Stimulated activated naive B cell treated with anti-CD40 and anti-IgM and Interleukin-4, amounts not matched to agents 10 μg/mL and 1 μg/mL and 100 μg/mL, for 72 hours (primary cell): ENCODE results near the gene VPS51.
"Not testable (repeated sequence)": the region's sequence is repeated elsewhere in the genome, so short reads cannot be mapped to it uniquely, and the experiment has no call there.

Experiments
- ATAC-seq, 2 donors: fragments of 150-1000 bp; cut with Tn5 transposase; replicated peaks; 2 replicates each; pipeline ENCODE4 v1.10.0; 2021; ENCODE audit warnings: moderate library complexity in 1 of 2
- DNase-seq: peaks from one replicate; pipeline ENCODE4 v3.0.0; 2021
- H3K27ac Mint-ChIP-seq: one replicate; pipeline ENCODE4 v1.8.0; 2022; ENCODE audit warnings: mild to moderate bottlenecking, mixed read lengths
- H3K27me3 Mint-ChIP-seq, 2 donors: one replicate each; pipeline ENCODE4 v1.8.0; 2022; ENCODE audit warnings: mixed read lengths in 2 of 2
- H3K36me3 Mint-ChIP-seq, 2 donors: one replicate each; pipeline ENCODE4 v1.8.0; 2022; ENCODE audit warnings: mixed read lengths in 2 of 2, mild to moderate bottlenecking in 1 of 2
- H3K4me1 Mint-ChIP-seq, 2 donors: one replicate each; pipeline ENCODE4 v1.8.0; 2022; ENCODE audit warnings: mixed read lengths in 2 of 2, mild to moderate bottlenecking in 1 of 2
- H3K4me3 Mint-ChIP-seq, 2 donors: one replicate each; pipeline ENCODE4 v1.8.0; 2022; ENCODE audit warnings: mild to moderate bottlenecking in 2 of 2, mixed read lengths in 2 of 2, moderate library complexity in 1 of 2
- H3K9me3 Mint-ChIP-seq, 2 donors: one replicate each; pipeline ENCODE4 v1.8.0; 2022; ENCODE audit warnings: mixed read lengths in 2 of 2, mild to moderate bottlenecking in 1 of 2

The VPS51 gene

DNA sequence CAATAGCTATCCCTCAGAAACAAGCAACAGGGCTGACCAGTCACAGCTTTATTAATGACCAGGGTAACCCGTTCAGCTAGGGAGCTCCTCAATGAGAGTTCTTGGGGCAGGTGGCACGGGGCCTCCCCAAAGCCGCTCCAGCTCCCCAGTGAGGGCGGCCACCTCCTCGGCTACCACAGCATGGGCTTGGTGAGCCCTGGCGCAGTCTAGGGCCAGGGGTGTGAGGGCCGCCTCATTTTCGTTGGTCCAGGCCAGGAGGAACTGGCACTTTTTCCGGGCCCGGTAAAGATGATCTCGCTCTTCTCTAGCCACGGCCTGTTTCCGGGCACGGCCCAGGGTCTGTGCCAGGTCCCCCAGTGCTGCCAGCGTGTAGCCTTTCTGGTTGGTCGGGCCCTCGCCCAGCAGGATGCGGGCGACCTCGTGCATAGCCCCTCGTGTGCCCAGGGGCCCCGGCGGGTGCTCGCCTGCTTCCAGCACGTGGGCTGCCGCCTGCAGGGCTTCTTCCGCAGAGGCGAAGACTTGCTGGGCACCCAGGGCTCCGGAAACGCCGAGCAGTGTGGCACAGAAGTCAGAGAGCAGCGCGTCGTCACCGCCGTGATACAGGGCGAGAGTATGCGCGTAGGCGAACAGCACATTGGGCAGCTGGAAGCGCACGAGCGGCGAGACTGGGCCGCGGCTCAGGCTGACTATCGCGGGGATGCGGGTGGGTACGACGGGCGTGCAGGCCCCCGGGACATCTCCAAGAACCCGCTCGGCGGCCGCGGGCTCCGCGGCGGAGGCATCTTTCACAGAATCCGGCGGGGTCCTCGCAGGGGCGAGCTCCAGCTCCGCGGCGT lies 20.6 kb downstream of the VPS51 start:
- peaks cover 39 to 60% of the 10 kb centered on the region in 2 donors for H3K36me3 Mint-ChIP-seq
- H3K4me1 Mint-ChIP-seq = peaks cover 41 to 88% of the 10 kb centered on the region in 2 donors
- ATAC-seq = peak; percentile 14 to 22

DNA sequence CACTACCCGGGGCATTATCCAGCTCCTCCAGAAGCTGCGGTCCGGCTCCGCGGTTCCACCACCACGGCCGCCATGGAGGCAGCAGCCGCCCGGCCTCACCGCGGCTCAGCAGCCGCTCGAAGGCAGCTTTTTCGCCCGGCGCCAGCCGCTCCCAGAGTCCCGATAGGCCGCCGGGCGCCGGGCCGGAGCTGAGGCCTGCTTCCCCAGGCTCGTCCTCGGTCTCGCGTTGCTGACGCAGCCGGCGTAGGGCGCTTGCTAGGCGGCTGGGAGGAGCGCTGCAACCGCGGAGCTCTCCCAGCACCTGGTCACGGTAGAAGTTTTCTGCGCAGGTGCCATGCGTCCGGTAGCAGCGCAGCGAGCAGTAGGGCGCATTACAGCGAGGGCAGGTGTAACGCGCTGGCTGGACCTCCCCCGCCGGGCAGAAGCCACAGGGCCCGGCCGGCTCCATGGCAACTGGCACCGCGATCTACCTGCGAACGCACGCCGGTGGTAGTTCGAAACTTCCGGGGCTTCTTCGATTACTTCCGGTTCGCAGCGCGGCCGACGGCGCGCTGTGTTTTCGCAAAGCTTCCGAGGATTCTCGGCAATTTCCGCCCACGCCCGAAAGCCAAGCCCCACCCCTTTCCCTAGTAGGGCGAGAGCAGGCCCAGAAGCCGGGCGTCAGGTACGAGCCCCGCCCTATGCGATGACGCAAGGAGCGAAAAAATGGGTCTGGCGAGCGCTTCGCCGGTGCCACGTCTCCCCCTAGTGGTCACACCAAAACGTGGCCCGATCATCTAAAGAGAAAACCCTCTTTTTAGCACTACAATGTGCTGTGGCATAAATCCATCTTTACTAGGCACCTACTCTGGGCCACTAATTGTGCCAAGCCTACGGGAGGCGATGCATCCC lies 21.4 kb downstream of the VPS51 start, which contains the start of gene ZNHIT2:
Gene ZNHIT2, minus strand, starts transcription at position 496 of the 891 bp plus-strand sequence. Its CDS starts 48 bp downstream, at position 448.
- no peaks in the 10 kb centered on the region for H3K9me3 Mint-ChIP-seq
- peak within 1 kb of the TSS; percentile 89 to 91 for H3K4me3 Mint-ChIP-seq
- peaks cover 46 to 64% of the 10 kb centered on the region in 2 donors for H3K36me3 Mint-ChIP-seq
- peaks cover 35 to 81% of the 10 kb centered on the region in 2 donors for H3K4me1 Mint-ChIP-seq
- no peaks in the 10 kb centered on the region for H3K27me3 Mint-ChIP-seq
- DNase-seq (peak; percentile 100), ATAC-seq (peak; percentile 62 to 74)
- H3K27ac Mint-ChIP-seq = peak within 1 kb of the TSS; percentile 98

More for the DNA sequence above, 20.6 kb downstream of the VPS51 start:
- H3K4me3 Mint-ChIP-seq = peak overlapping the region; percentile 89 to 91
- peak; percentile 56 for DNase-seq
- no peaks in the 10 kb centered on the region for H3K9me3 Mint-ChIP-seq
- no peaks in the 10 kb centered on the region for H3K27me3 Mint-ChIP-seq
- H3K27ac Mint-ChIP-seq = peak overlapping the region; percentile 98

DNA sequence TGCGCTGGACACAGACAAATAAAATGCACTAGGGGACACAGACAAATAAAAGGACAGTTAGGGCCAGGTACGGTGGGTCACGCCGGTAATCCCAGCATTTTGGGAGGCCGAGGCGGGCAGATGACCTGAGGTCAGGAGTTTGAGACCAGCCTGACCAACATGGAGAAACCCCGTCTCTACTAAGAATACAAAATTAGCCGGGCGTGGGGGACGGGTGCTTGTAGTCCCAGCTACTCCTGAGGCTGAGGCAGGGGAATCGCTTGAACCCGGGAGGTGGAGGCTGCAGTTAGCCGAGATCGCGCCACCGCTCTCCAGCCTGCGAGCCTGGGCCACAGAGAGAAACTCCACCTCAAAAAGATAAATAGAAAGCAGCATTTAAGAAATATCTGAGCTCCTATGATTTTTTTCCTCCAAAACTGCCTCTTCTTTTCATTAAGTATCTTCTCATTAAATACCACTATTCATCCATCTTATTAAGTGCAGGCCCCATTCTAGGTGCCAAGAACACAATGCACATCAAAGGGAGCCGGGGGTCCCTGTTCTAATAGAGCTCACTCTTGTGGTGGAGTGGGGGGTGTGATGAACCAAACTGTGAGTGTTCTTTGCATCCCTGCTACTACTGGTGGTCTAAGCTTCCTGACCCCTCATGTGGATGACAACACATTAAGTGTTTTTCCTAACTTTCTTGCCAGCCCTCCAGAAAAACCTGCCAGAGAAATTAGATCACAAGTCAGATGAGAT lies 22.3 kb downstream of the VPS51 start:
- H3K36me3 Mint-ChIP-seq = peaks cover 47 to 64% of the 10 kb centered on the region in 2 donors
- H3K4me1 Mint-ChIP-seq = peaks cover 30 to 75% of the 10 kb centered on the region in 2 donors
- no peak for ATAC-seq
- H3K9me3 Mint-ChIP-seq = no peaks in the 10 kb centered on the region
- no peak for DNase-seq
- H3K4me3 Mint-ChIP-seq = peak overlapping the region; percentile 89 to 91
- H3K27me3 Mint-ChIP-seq = no peaks in the 10 kb centered on the region
- peak overlapping the region; percentile 98 for H3K27ac Mint-ChIP-seq

DNA sequence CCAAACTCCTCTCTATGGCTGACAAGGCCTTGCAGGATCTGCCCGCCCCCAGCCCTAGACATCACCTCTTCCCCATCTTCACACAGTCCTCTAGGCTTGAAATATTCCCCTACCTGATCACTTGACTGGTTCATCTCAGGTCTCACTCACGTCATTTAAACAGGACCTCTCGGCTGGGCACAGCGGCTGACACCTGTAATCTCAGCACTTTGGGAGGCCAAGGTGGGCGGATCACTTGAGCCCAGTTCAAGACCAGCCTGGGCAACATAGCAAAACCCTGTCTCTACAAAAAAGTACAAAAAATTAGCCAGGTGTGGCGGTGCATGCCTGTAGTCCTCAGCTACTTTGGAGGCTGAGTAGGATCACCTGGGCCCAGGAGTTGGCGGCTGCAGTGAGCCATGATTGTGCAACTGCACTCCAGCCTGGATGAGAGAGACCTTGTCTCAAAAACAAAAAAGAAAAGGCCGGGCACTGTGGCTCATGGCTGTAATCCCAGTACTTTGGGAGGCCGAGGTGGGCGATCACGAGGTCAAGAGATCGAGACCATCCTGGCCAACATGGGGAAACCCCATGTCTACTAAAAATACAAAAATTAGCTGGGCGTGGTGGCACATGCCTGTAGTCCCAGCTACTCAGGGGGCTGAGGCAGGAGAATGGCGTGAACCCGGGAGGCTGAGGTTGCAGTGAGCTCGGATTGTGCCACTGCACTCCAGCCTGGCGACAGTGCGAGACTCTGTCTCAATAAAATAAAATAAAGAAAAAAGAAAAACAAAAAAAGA lies 23.1 kb downstream of the VPS51 start:
- not testable (repeated sequence) for H3K9me3 Mint-ChIP-seq, H3K27me3 Mint-ChIP-seq, ATAC-seq, DNase-seq
- Mint-ChIP-seq H3K27ac (peak overlapping the region; percentile 98), H3K4me3 (peak overlapping the region in 1 of 2 donors; percentile 33), H3K4me1 (peaks cover 28 to 74% of the 10 kb centered on the region in 2 donors), H3K36me3 (peaks cover 45 to 65% of the 10 kb centered on the region in 2 donors)

DNA sequence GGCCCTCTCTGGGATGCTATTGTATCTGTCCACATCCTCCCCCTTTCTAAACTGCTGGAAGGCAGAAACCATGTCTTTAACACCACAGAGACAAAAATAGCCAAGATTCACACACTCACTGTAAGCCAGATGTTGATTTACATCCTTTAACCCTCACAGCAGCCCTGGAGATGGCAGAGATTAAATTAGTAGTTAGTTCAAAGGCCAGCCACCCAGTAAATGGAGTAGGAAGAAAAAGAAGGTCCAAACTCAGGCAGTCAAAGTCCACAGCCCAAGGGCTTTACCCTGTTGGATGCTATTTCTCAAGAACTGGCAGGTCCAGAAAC lies 23.6 kb downstream of the VPS51 start:
- H3K4me1 Mint-ChIP-seq = peaks cover 31 to 78% of the 10 kb centered on the region in 2 donors
- peak overlapping the region; percentile 100 for H3K27ac Mint-ChIP-seq
- peaks cover 46 to 69% of the 10 kb centered on the region in 2 donors for H3K36me3 Mint-ChIP-seq
- no peak for ATAC-seq
- H3K9me3 Mint-ChIP-seq = no peaks in the 10 kb centered on the region
- H3K4me3 Mint-ChIP-seq = peak overlapping the region in 1 of 2 donors; percentile 29
- H3K27me3 Mint-ChIP-seq = no peaks in the 10 kb centered on the region
- no peak for DNase-seq

DNA sequence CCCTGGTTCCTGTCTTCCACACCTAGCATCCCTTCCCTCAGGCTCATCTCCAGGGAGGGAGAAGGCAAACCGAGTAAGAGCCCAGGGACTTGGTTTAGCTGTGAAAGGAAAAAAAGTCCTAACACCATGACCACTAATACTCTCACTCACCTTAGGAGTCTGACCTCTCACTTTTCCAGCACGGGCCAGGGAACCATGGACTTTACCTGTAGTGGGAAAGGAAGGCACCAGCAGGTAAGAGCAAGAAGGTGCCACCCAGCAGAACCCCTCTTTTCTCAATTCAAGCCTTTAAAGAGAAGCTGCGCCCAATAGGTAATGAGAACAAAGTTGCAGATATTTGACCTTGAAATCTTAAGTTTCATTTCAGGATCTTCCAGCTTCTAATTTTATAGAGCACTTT lies 24.8 kb downstream of the VPS51 start:
- no peak for ATAC-seq
- H3K27ac Mint-ChIP-seq = peak overlapping the region; percentile 100
- H3K36me3 Mint-ChIP-seq = peaks cover 44 to 72% of the 10 kb centered on the region in 2 donors
- H3K27me3 Mint-ChIP-seq = no peaks in the 10 kb centered on the region
- H3K4me1 Mint-ChIP-seq = peaks cover 31 to 79% of the 10 kb centered on the region in 2 donors
- H3K9me3 Mint-ChIP-seq = no peaks in the 10 kb centered on the region
- H3K4me3 Mint-ChIP-seq = peak overlapping the region; percentile 94 to 100
- no peak for DNase-seq

DNA sequence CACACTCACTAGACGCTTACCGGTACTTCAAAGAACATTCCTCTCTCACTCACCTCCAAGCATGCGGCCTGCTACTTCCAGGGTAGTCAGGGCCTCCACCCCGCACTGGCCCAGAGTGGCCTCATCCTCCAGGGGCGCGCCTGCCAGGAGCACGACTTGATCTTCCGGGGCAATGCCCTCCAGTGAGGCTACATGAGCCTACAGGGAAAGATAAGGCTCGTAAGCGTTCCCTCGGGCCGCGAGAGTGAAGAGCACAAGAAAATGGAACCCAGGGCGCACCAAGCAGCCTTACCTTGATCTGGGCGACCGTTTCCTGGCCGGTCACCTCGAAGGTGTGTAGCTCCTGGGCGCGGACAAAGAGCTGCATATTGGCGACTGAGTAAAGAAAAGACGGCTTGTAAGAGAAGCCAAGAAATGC lies 25.4 kb downstream of the VPS51 start:
- H3K4me3 Mint-ChIP-seq = peak overlapping the region; percentile 94 to 100
- H3K36me3 Mint-ChIP-seq = peaks cover 45 to 76% of the 10 kb centered on the region in 2 donors
- ATAC-seq = no peak
- H3K9me3 Mint-ChIP-seq = no peaks in the 10 kb centered on the region
- no peaks in the 10 kb centered on the region for H3K27me3 Mint-ChIP-seq
- H3K4me1 Mint-ChIP-seq = peaks cover 31 to 79% of the 10 kb centered on the region in 2 donors
- DNase-seq = no peak
- H3K27ac Mint-ChIP-seq = peak overlapping the region; percentile 100

DNA sequence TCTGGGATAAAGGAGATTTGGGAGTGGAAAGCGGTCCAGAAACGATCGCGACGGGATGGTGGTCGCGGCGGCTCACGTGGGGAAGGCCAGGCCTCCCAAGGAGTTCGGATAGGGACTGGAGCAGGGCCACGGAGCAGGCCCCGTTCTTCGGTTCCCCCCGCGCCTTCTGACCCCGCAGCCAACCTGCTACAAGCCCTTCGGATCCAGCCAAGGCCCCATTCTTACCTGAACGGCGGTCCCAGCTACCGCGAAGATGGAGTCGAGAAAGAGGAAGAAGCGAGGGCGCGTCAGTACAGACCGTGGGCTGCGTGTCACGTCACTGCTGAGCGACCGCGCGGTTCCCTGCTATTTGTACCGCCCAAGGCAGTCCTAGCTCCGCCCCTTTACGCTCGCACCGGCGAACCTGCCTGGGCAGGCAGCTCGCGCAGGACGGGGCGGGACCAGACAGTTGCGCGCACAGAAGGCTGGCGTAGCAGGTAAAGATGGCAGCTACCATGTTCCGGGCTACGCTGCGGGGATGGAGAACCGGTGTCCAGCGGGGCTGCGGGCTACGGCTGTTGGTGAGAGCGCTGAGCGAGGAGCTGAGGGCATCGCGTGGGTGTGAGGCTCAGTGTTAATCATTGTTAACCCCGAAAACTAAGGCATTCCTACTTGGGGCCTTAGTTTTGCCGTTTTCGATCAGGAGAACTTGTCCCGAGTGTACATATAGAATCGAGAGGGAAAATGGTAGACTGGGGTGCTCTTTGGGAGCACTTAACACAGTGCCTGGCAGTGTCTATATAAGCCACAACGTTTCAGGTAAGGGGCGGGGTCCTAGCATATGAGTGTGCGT lies 26.1 kb downstream of the VPS51 start, which contains the start of the genes FAU and MRPL49:
Gene FAU, minus strand, starts transcription at position 270 of the 832 bp plus-strand sequence. CDS start 321 bp downstream, outside the sequence.
Gene MRPL49, plus strand, starts transcription at position 457 of the 832 bp plus-strand sequence. Its CDS starts 26 bp downstream, at position 483.
- Mint-ChIP-seq H3K27ac (peak within 1 kb of the TSS; percentile 100), H3K9me3 (no peaks in the 10 kb centered on the region), H3K4me3 (peak within 1 kb of the TSS; percentile 94 to 100), H3K27me3 (no peaks in the 10 kb centered on the region), H3K4me1 (peaks cover 37 to 80% of the 10 kb centered on the region in 2 donors), H3K36me3 (peaks cover 51 to 79% of the 10 kb centered on the region in 2 donors)
- DNase-seq (peak; percentile 98), ATAC-seq (peak; percentile 84 to 86)

DNA sequence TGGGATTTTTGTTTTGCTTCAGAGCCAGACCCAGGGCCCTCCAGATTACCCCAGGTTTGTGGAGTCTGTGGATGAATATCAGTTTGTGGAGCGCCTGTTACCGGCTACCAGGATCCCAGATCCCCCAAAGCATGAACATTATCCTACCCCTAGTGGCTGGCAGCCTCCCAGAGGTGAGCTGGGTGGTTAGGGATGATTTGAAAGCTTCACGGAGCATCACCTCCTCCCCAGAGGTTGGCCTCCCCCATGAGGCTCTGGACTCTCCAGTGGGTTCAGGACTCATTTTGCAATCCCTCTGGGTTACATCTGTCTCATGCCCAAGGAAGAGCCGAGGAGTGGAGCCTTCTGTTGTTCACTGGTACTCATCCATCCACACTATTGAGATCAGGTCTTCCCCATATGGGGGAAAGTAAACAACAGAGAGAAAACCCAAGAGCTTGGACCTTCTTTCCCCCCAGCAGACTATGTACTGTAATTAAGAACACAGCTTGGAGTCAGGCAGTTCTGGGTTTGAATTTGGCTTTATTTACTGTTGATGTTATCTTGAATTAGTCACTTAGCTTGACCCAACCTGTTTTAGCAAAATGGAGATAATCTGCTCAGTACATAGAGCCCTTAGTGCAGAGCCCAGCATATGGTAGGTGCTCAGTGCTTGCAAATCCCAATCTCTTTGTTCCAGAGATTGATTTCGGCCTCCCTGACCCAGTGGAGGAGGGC lies 28.6 kb downstream of the VPS51 start:
- H3K27ac Mint-ChIP-seq = peak overlapping the region; percentile 33
- H3K9me3 Mint-ChIP-seq = no peaks in the 10 kb centered on the region
- peaks cover 33 to 75% of the 10 kb centered on the region in 2 donors for H3K4me1 Mint-ChIP-seq
- peak overlapping the region in 1 of 2 donors; percentile 26 for H3K4me3 Mint-ChIP-seq
- H3K27me3 Mint-ChIP-seq = no peaks in the 10 kb centered on the region
- peaks cover 52 to 73% of the 10 kb centered on the region in 2 donors for H3K36me3 Mint-ChIP-seq
- DNase-seq (no peak), ATAC-seq (no peak)

DNA sequence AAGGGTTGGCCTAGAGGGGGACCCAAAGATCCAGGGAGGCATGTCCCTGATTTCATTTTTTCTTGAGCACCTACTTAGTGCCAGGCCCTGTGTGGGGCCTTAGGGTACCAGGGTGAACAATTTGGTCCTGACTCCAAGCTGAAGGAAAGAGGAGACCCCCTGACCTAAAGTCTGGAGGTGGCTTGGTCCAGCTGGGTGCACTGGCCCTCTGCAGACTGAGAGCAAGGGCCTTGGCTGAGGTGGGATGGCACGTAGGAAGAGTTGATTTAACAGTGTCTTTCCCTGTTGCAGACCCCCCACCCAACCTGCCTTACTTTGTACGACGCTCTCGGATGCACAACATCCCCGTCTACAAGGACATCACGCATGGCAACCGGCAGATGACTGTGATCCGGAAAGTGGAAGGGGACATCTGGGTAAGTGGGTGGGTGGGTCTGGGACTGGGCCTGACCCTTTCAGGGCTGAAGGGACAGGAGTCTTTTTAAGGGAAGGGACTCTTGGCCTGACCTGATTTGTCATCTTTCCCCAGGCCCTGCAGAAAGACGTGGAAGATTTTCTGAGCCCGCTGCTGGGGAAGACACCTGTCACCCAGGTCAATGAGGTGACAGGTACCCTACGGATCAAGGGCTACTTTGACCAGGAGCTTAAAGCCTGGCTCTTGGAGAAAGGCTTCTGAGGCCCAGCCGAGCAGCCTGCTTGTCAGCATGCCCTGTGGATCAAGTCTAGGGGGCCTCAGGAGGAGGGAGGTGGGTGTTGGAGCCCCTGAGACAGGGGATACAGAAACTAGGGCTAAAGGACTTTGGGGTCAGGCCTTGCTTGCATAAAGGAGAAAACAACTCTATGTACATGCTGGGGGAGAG lies 29.4 kb downstream of the VPS51 start:
- no peak for DNase-seq
- peaks cover 38 to 75% of the 10 kb centered on the region in 2 donors for H3K4me1 Mint-ChIP-seq
- peak overlapping the region; percentile 5 for H3K27ac Mint-ChIP-seq
- no peaks in the 10 kb centered on the region for H3K27me3 Mint-ChIP-seq
- ATAC-seq = no peak
- H3K36me3 Mint-ChIP-seq = peaks cover 56 to 73% of the 10 kb centered on the region in 2 donors
- H3K4me3 Mint-ChIP-seq = no peak overlapping the region
- no peaks in the 10 kb centered on the region for H3K9me3 Mint-ChIP-seq

DNA sequence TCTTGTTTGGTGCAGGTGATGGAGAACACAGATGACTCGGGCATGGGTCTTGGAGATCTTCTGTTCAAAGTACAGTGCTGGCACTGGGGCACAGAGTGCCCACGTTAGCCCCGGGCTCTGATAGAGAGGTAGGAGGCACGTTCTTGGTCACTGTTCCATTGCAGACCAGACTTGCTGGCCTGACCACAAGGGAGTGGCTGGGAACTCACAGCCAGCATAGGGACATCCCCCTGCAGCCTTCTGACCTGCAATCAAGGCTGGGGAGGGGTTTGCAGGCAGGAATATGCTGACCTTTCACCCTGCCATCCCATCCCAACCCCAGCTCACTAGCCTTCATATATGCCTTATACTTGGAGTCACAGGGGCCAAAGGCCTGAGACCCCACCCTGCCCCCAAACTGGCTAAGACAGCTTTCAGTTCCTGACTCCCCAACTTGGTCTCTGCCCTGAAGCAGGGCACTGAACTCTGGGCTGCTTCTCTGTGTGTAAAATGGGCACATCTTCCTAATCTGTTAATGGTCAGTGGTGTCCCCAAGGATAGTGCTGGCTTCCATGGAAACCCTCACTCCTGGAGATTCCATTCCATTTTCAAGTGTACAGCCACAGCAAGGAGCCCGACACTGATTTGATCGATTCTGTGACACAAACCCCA lies 30.7 kb downstream of the VPS51 start:
- no peak for ATAC-seq
- Mint-ChIP-seq H3K4me3 (peak overlapping the region; percentile 3 to 6), H3K4me1 (peaks cover 42 to 76% of the 10 kb centered on the region in 2 donors), H3K36me3 (peaks cover 53 to 71% of the 10 kb centered on the region in 2 donors), H3K27ac (peak overlapping the region; percentile 38), H3K27me3 (no peaks in the 10 kb centered on the region), H3K9me3 (no peaks in the 10 kb centered on the region)
- no peak for DNase-seq
